CD4-positive, alpha-beta memory T cell (primary cell): ENCODE data around the gene GNAO1. TPM values are rescaled to one million over a fixed set of nuclear protein-coding genes. Genes with fewer than 3 reads are reported as not detected.

ENCODE experiments used
- CTCF ChIA-PET: fragments of 350-600 bp; sonication (Branson Sonifier 250); formaldehyde crosslinking; loops from one replicate; lab custom pipeline; 2021; ENCODE audit warnings: inconsistent platforms; ENCODE audit not compliant: partially characterized antibody; lab: Charles Lee
- POLR2A ChIA-PET: fragments of 350-600 bp; sonication (Branson Sonifier 250); formaldehyde crosslinking; loops from one replicate; lab custom pipeline; 2021; ENCODE audit not compliant: partially characterized antibody; lab: Charles Lee
- DNase-seq, 5 donors: peaks; one replicate each; pipeline versions ENCODE4 v3.0.0 to v3.0.0-alpha.2; 2020 to 2022; ENCODE audit warnings: mixed read lengths in 1 of 5
- H3K27ac ChIP-seq: one replicate; pipeline ENCODE4 v1.7.0; 2013; ENCODE audit warnings: low read depth, low read length
- H3K27me3 ChIP-seq: 2 replicates; pipeline ENCODE4 v1.7.0; 2013; ENCODE audit warnings: mild to moderate bottlenecking, low read length, moderate library complexity; ENCODE audit not compliant: insufficient read depth
- H3K36me3 ChIP-seq: 2 replicates; pipeline ENCODE4 v1.7.0; 2013; ENCODE audit warnings: mild to moderate bottlenecking, low read length, moderate library complexity; ENCODE audit not compliant: insufficient read depth
- H3K4me1 ChIP-seq: 2 replicates; pipeline ENCODE4 v1.7.0; 2013; ENCODE audit warnings: mild to moderate bottlenecking, low read length, moderate library complexity; ENCODE audit not compliant: insufficient read depth
- H3K4me3 ChIP-seq, 2 donors: one replicate each; pipeline ENCODE4 v1.7.0; 2013; ENCODE audit warnings: low read length in 2 of 2, mild to moderate bottlenecking in 1 of 2
- H3K9me3 ChIP-seq, 2 donors: one replicate each; pipeline ENCODE4 v1.7.0; 2013; ENCODE audit warnings: low read length in 2 of 2, control low read depth in 1 of 2; ENCODE audit not compliant: control insufficient read depth in 1 of 2
- H3K27ac Mint-ChIP-seq, 7 donors: one replicate each; pipeline ENCODE4 v1.8.0; 2020 to 2021; ENCODE audit warnings: mixed read lengths in 7 of 7, mild to moderate bottlenecking in 6 of 7, inconsistent platforms in 3 of 7, moderate library complexity in 3 of 7
- H3K27me3 Mint-ChIP-seq, 2 donors: one replicate each; pipeline ENCODE4 v1.8.0; 2020 to 2021; ENCODE audit warnings: mixed read lengths in 2 of 2
- H3K36me3 Mint-ChIP-seq, 2 donors: one replicate each; pipeline ENCODE4 v1.8.0; 2020 to 2021; ENCODE audit warnings: mixed read lengths in 2 of 2, inconsistent platforms in 1 of 2, mild to moderate bottlenecking in 1 of 2
- H3K4me1 Mint-ChIP-seq, 4 donors: one replicate each; pipeline ENCODE4 v1.8.0; 2020 to 2021; ENCODE audit warnings: mixed read lengths in 4 of 4, mild to moderate bottlenecking in 1 of 4
- H3K4me3 Mint-ChIP-seq, 8 donors: one replicate each; pipeline ENCODE4 v1.8.0; 2020 to 2021; ENCODE audit warnings: mixed read lengths in 8 of 8, mild to moderate bottlenecking in 7 of 8, moderate library complexity in 6 of 8, inconsistent platforms in 3 of 8
- H3K9me3 Mint-ChIP-seq, 8 donors: one replicate each; pipeline ENCODE4 v1.8.0; 2020 to 2021; ENCODE audit warnings: mixed read lengths in 8 of 8, mild to moderate bottlenecking in 5 of 8, inconsistent platforms in 3 of 8, moderate library complexity in 1 of 8
- intact Hi-C: fragments of 100-400 bp; cut with micrococcal nuclease; formaldehyde crosslinking; loops from one replicate; pipeline ENCODE4 v1.15.1; 2023
- polyA plus RNA-seq, 2 donors: library from polyadenylated mRNA; unstranded; fragments of 300-500 nt; fragmentation: Illumina TruSeq; gene quantifications; one replicate each; pipeline ENCODE4 v1.2.3, GENCODE V29; 2021
- total RNA-seq, 2 experiments: library from RNA; stranded (reverse); gene quantifications; one replicate each; pipeline ENCODE4 v1.2.3, GENCODE V29; 2021

The GNAO1 gene
- total and polyA plus RNA-seq, 4 experiments from 2014 or later: 1.5 to 10.8 (median 10.5) TPM; not detected in 1

DNA sequence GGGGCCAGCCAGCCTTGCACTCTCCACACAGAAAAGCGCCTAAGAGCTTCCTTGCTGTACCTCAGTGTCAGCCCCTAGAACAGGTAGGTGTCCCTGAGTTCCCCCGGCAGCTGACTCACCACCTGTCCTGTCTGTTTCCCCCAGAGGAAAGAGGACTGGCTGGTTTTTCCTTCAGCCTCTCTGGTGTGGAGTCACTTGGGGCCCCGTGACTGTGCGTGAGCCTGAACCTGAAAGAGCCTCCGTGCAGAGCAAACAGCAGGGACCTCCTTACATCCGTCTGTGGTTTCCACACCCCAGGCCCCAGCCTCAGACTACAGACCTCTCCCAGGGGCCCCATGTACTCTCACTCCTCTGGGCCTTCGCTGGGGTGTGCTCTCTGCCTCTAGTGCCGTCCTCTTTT, 87.8 kb downstream of the GNAO1 start:
- peak overlapping the region in 1 of 2 donors; percentile 36 for H3K4me3 ChIP-seq
- Mint-ChIP-seq H3K27me3 (no peaks in the 10 kb centered on the region), H3K4me1 (peaks cover 26 to 48% (median 37%) of the 10 kb centered on the region in 4 donors), H3K4me3 (peak overlapping the region; percentile 72 to 87 (median 82)), H3K36me3 (peaks cover 0 to 5% of the 10 kb centered on the region in 2 donors), H3K9me3 (no peaks in the 10 kb centered on the region), H3K27ac (peak overlapping the region; percentile 69 to 95 (median 87))
- no peaks in the 10 kb centered on the region for H3K36me3 ChIP-seq
- ChIA-PET POLR2A (interaction anchor here (1.3 to 6.8 kb wide), 5 partner anchors 9 to 88 kb away, joined by 3 to 78 read pairs (median 10); partner anchors contain the start of gene GNAO1), CTCF (interaction anchor here (0.9 to 4.9 kb wide), 13 partner anchors 9 to 81 kb away, joined by 3 to 57 read pairs (median 4); no protein-coding TSS in a partner anchor)
- intact Hi-C loops: loop anchor here (1.0 to 5.0 kb wide), 3 partner anchors 17 to 77 kb away; no protein-coding TSS in a partner anchor
- H3K4me1 ChIP-seq: peaks cover 38% of the 10 kb centered on the region
- DNase-seq: peak; percentile 51 to 81 (median 57)
- peak overlapping the region; percentile 17 for H3K27ac ChIP-seq
- no peaks in the 10 kb centered on the region for H3K27me3 ChIP-seq
- no peaks in the 10 kb centered on the region for H3K9me3 ChIP-seq

DNA sequence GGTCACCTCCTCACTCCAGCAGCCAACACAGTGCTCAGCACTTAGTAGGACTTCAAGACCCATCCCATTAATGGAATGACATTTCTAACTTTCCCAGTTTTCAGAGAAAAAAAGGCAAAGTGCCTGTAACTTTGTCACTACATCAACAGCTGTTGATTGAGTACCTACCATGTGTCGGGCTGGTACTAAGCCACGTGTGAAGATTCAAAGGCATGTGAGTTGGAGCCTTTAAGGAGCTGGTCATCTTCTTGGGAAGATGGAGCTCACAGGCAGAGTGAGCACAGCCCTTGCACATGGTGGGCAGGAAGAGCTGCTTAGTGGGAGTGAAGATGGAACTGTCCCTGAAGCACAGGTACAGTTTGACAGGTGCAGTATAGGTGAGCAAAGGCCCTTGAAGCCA, 88.6 kb downstream of the GNAO1 start:
- Histone ChIP-seq H3K4me1 (peaks cover 38% of the 10 kb centered on the region), H3K9me3 (no peaks in the 10 kb centered on the region), H3K27me3 (no peaks in the 10 kb centered on the region), H3K36me3 (no peaks in the 10 kb centered on the region), H3K27ac (no peak overlapping the region), H3K4me3 (no peak overlapping the region)
- CTCF ChIA-PET: interaction anchor here (0.9 to 4.9 kb wide), 16 partner anchors 10 to 337 kb away, joined by 3 to 57 read pairs (median 5); no protein-coding TSS in a partner anchor
- intact Hi-C loops: loop anchor here (1.0 to 5.0 kb wide), 3 partner anchors 18 to 78 kb away; no protein-coding TSS in a partner anchor
- no peak for DNase-seq
- Mint-ChIP-seq H3K4me1 (peaks cover 26 to 48% (median 37%) of the 10 kb centered on the region in 4 donors), H3K27me3 (no peaks in the 10 kb centered on the region), H3K36me3 (no peaks in the 10 kb centered on the region), H3K9me3 (no peaks in the 10 kb centered on the region), H3K4me3 (peak overlapping the region in 6 of 8 donors; percentile 22 to 87 (median 83)), H3K27ac (peak overlapping the region in 5 of 7 donors; percentile 77 to 94 (median 87))
- POLR2A ChIA-PET: interaction anchor here (0.7 to 6.8 kb wide), 6 partner anchors 10 to 89 kb away, joined by 3 to 78 read pairs (median 7); partner anchors contain the start of gene GNAO1

GRCh38 chr16:56281249-56281805, 90.0 kb downstream of the GNAO1 start:
- ChIA-PET CTCF (interaction anchor here (0.6 to 4.9 kb wide), 24 partner anchors 11 to 338 kb away, joined by 3 to 57 read pairs (median 4); no protein-coding TSS in a partner anchor), POLR2A (interaction anchor here (1.2 to 6.8 kb wide), 3 partner anchors 17 to 83 kb away, joined by 4 to 78 read pairs (median 15); no protein-coding TSS in a partner anchor)
- Histone ChIP-seq H3K27me3 (no peaks in the 10 kb centered on the region), H3K27ac (no peak overlapping the region), H3K9me3 (no peaks in the 10 kb centered on the region), H3K4me1 (peaks cover 38% of the 10 kb centered on the region), H3K4me3 (no peak overlapping the region), H3K36me3 (no peaks in the 10 kb centered on the region)
- H3K4me1 Mint-ChIP-seq: peaks cover 26 to 44% (median 36%) of the 10 kb centered on the region in 4 donors
- no peaks in the 10 kb centered on the region for H3K27me3 Mint-ChIP-seq
- intact Hi-C loops: no loop called here
- no peaks in the 10 kb centered on the region for H3K9me3 Mint-ChIP-seq
- DNase-seq: no peak
- H3K27ac Mint-ChIP-seq: peak overlapping the region in 4 of 7 donors; percentile 35 to 74 (median 58)
- no peak overlapping the region for H3K4me3 Mint-ChIP-seq
- H3K36me3 Mint-ChIP-seq: no peaks in the 10 kb centered on the region

DNA sequence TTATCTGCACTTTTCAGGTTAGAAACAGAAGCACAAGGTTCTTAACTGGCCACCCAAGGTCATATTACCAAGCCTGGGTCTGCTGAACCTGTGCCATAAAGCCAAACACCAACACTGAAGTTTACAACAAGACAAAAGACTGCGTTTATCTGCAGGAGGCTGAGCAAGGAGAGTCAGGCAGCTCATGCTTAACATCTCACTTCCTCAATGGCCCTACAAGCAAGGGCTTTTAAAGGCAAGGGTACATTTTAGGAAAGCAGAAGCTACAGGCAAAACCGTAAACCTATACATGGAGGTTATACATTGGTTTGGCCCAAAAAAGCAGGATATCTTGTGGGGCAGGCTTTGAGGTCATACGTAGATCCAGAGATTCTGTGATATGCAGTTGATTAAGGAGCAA, 91.2 kb downstream of the GNAO1 start:
- ChIA-PET CTCF (interaction anchor here (0.7 to 2.6 kb wide), 8 partner anchors 36 to 335 kb away, joined by 3 to 10 read pairs (median 4); no protein-coding TSS in a partner anchor), POLR2A (interaction anchor here (6.8 kb wide), 1 partner anchor 18 kb away, joined by 78 read pairs; no protein-coding TSS in a partner anchor)
- Histone ChIP-seq H3K4me1 (peaks cover 33% of the 10 kb centered on the region), H3K36me3 (no peaks in the 10 kb centered on the region), H3K4me3 (no peak overlapping the region), H3K9me3 (no peaks in the 10 kb centered on the region), H3K27me3 (no peaks in the 10 kb centered on the region), H3K27ac (no peak overlapping the region)
- no peak overlapping the region for H3K4me3 Mint-ChIP-seq
- H3K36me3 Mint-ChIP-seq: peaks cover 0 to 3% of the 10 kb centered on the region in 2 donors
- no peaks in the 10 kb centered on the region for H3K9me3 Mint-ChIP-seq
- intact Hi-C loops: no loop called here
- H3K27ac Mint-ChIP-seq: peak overlapping the region in 1 of 7 donors; percentile 31
- peaks cover 26 to 39% (median 29%) of the 10 kb centered on the region in 4 donors for H3K4me1 Mint-ChIP-seq
- no peaks in the 10 kb centered on the region for H3K27me3 Mint-ChIP-seq
- DNase-seq: no peak

DNA sequence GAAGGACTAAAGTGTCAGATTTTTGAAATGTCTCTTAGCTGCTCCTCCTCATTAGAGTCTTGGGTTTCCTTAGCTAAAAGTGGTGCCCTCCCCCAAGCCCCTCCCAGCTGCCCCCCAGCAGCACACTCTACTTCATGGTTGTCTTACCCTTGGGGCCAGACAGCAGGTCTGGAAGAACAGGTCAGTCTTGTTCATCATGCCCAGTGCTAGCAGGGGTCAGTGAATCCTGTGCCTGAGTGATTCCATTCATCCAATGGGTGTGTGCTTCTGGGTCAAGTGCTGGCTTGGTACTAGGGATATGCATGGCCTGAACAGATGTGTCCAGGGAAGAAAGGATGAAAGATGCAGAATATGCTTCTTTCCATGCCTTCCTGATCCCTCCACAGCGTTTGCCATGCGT, 93.2 kb downstream of the GNAO1 start:
- no peaks in the 10 kb centered on the region for H3K27me3 Mint-ChIP-seq
- H3K9me3 Mint-ChIP-seq: no peaks in the 10 kb centered on the region
- peak overlapping the region in 1 of 7 donors; percentile 29 for H3K27ac Mint-ChIP-seq
- H3K27me3 ChIP-seq: no peaks in the 10 kb centered on the region
- ChIA-PET POLR2A (no interaction called here), CTCF (interaction anchor here (1.1 to 1.3 kb wide), 2 partner anchors 10 to 72 kb away, joined by 3 read pairs; no protein-coding TSS in a partner anchor)
- intact Hi-C loops: no loop called here
- no peaks in the 10 kb centered on the region for H3K36me3 ChIP-seq
- no peak for DNase-seq
- H3K27ac ChIP-seq: no peak overlapping the region
- no peaks in the 10 kb centered on the region for H3K9me3 ChIP-seq
- H3K4me1 Mint-ChIP-seq: peaks cover 12 to 19% (median 14%) of the 10 kb centered on the region in 4 donors
- peaks cover 0 to 3% of the 10 kb centered on the region in 2 donors for H3K36me3 Mint-ChIP-seq
- no peak overlapping the region for H3K4me3 Mint-ChIP-seq
- no peak overlapping the region for H3K4me3 ChIP-seq
- H3K4me1 ChIP-seq: peaks cover 12% of the 10 kb centered on the region

DNA sequence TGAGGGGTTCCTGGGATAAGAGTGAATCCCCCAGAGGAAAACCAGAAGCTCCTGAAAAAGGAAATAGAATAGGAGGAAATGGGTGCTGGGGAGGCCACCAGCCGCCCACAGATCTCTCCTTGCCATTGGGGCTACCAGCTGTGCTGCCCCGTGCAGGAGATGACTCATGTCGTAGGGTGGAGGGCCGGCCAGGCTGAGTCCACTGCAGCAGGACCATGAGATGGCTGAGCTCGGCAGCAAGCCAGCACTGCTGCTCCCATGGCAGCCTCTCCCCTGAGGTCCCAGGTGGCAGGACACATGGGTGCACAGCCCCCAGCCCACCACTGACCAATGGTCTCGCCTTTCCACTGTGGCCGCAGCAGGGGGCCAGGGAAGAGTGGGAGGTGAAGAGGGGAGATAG, 95.5 kb downstream of the GNAO1 start:
- DNase-seq: no peak
- Mint-ChIP-seq H3K4me3 (no peak overlapping the region), H3K36me3 (peaks cover 0 to 3% of the 10 kb centered on the region in 2 donors), H3K4me1 (peaks cover under 1 to 3% (median 2%) of the 10 kb centered on the region in 4 donors), H3K9me3 (no peaks in the 10 kb centered on the region), H3K27me3 (no peaks in the 10 kb centered on the region), H3K27ac (no peak overlapping the region)
- ChIA-PET POLR2A (no interaction called here), CTCF (interaction anchor here (1.3 kb wide), 1 partner anchor 84 kb away, joined by 3 read pairs; no protein-coding TSS in a partner anchor)
- Histone ChIP-seq H3K36me3 (no peaks in the 10 kb centered on the region), H3K27me3 (no peaks in the 10 kb centered on the region), H3K9me3 (no peaks in the 10 kb centered on the region), H3K4me3 (no peak overlapping the region), H3K27ac (no peak overlapping the region), H3K4me1 (no peaks in the 10 kb centered on the region)
- intact Hi-C loops: no loop called here

GRCh38 chr16:56288019-56288418, 96.7 kb downstream of the GNAO1 start:
- CTCF ChIA-PET: interaction anchor here (0.6 kb wide), 1 partner anchor 60 kb away, joined by 3 read pairs; no protein-coding TSS in a partner anchor
- POLR2A ChIA-PET: no interaction called here
- H3K36me3 Mint-ChIP-seq: peaks cover 0 to 3% of the 10 kb centered on the region in 2 donors
- no peaks in the 10 kb centered on the region for H3K9me3 ChIP-seq
- H3K27ac Mint-ChIP-seq: no peak overlapping the region
- H3K36me3 ChIP-seq: no peaks in the 10 kb centered on the region
- H3K4me1 ChIP-seq: no peaks in the 10 kb centered on the region
- no peak overlapping the region for H3K4me3 ChIP-seq
- no peaks in the 10 kb centered on the region for H3K27me3 Mint-ChIP-seq
- DNase-seq: no peak
- intact Hi-C loops: no loop called here
- peaks cover 0 to 3% (median under 1%) of the 10 kb centered on the region in 4 donors for H3K4me1 Mint-ChIP-seq
- no peaks in the 10 kb centered on the region for H3K27me3 ChIP-seq
- no peaks in the 10 kb centered on the region for H3K9me3 Mint-ChIP-seq
- H3K4me3 Mint-ChIP-seq: no peak overlapping the region
- H3K27ac ChIP-seq: no peak overlapping the region
